HFF-Myc (cell line): ENCODE data around the gene SLC25A45.

Experiments
- DNase-seq: peaks from one replicate; pipeline ENCODE4 v3.0.0-alpha.2; 2011; ENCODE audit warnings: low read depth; ENCODE audit errors: extremely low read depth
- H3K4me3 ChIP-seq: replicated peaks from 2 replicates; pipeline ENCODE4 v1.5.1; 2011; ENCODE audit warnings: low read depth, mild to moderate bottlenecking, control low read depth, low read length
- CTCF ChIP-seq: IDR thresholded peaks from 2 replicates; pipeline ENCODE4 v1.5.1; 2012; ENCODE audit warnings: mild to moderate bottlenecking, low read depth, low read length, control low read depth; ENCODE audit errors: missing control alignments

SLC25A45 gene

GRCh38 chr11:65382033-65382803 is at the start of gene SLC25A45:
TSS of gene SLC25A45 (minus strand) at chr11:65382646. CDS start at chr11:65381951, 695 bp downstream.
- DNase-seq, result peak; percentile 95
- peak; percentile 81 for TF ChIP-seq CTCF
- peak within 1 kb of the TSS; percentile 36 for H3K4me3 ChIP-seq

DNA sequence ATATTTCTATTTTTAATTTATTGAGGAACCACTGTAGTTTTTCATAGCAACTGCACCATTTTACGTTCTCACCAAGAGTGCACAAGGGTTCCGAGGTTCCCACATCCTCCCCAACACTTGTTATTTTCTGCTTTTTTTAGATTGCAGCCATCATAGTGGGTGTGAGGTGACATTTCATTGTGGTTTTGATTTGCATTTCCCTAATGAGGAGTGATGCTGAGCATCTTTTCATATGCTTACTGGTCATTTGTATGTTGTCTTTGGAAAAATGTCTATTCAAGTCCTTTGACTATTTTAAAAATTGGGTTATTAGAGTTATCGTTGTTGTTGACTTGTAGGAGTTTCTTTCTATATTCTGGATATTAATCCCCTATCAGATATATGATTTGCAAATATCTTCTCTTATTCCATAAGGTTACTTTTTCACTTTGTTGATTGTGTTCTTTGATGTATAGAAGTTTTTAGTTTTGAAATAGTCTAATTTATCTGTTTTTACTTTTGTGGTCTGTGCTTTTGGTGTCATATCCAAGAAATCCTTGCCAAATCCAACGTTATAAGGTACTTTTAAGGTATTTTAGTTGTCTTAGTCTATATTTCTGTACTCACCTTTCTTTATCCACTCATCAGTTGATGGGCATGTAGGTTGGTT is 49.1 kb upstream of the SLC25A45 start:
- H3K4me3 ChIP-seq, result no peak overlapping the region
- no peak for DNase-seq
- no peak for TF ChIP-seq CTCF

- no peak for DNase-seq
- peak overlapping the region; percentile 20 for H3K4me3 ChIP-seq
- no peak for TF ChIP-seq CTCF
These were observed 48.2 kb upstream of the SLC25A45 start for GRCh38 chr11:65430406-65431217.

DNA sequence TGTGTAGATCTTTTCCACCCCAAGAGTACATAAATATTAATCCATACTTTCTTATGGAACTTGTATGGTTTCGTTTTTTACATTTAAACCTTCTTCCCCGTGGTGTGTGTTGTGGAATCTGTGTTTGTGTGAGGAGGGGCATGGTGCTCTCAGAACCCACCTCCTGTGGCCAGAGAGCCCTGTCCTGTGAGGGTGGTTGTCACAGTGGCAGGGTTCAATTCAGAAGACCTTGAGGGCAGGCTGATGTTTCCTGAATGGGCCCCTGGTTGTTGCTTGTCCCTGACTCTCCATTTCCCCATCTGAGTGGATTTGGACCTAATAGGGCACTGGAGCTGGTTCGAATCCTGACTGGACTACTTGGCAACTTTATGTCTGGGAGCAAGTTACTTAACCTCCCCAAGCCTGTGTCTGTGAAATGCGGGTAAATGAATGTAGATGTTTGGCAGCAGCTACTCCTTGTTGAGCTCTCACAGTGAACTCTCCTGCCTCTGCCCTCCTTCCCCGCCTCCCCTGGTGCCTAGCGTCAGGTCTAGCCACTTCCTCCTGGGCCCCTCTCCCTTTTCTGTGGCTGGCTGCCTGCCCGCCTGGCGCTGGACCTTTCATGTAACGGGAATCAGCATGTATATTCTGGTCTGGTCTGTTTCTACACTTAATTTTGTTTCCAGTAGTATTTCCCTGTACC is 47.4 kb upstream of the SLC25A45 start:
- peak overlapping the region; percentile 20 for H3K4me3 ChIP-seq
- no peak for DNase-seq
- TF ChIP-seq CTCF, result no peak

GRCh38 chr11:65429068-65429681 is 46.7 kb upstream of the SLC25A45 start:
- H3K4me3 ChIP-seq, result 0 out of 2 replicates have a peak overlapping the region, but pooled peaks have one; percentile 8
- no peak for DNase-seq
- no peak for TF ChIP-seq CTCF

GRCh38 chr11:65428578-65429067 is 46.2 kb upstream of the SLC25A45 start:
- DNase-seq, result no peak
- TF ChIP-seq CTCF, result no peak
- H3K4me3 ChIP-seq, result peak overlapping the region; percentile 74
